CD14-positive monocyte (primary cell): ENCODE data around the gene TAS2R46. TPM values are rescaled to one million over a fixed set of nuclear protein-coding genes. Genes with fewer than 3 reads are reported as not detected.

ENCODE experiments used
- DNase-seq, 3 donors: peaks; one replicate each; pipeline ENCODE4 v3.0.0-alpha.2; 2011 to 2022
- H2AFZ ChIP-seq: 2 replicates; pipeline ENCODE4 v1.6.0; 2012; ENCODE audit warnings: mild to moderate bottlenecking, low read depth, low read length, inconsistent platforms; ENCODE audit not compliant: insufficient read depth, poor library complexity, severe bottlenecking
- H3K27ac ChIP-seq, 2 donors: 1 replicate in 1 of 2; 2 replicates in 1 of 2; pipeline ENCODE4 v1.5.1; 2012 to 2013; ENCODE audit warnings: low read length in 2 of 2, control low read depth in 1 of 2, inconsistent platforms in 1 of 2, low read depth in 1 of 2, mild to moderate bottlenecking in 1 of 2
- H3K27me3 ChIP-seq, 2 donors: one replicate each; pipeline versions ENCODE4 v1.6.0 to v1.6.1; 2011 to 2013; ENCODE audit warnings: low read length in 2 of 2; ENCODE audit not compliant: control insufficient read depth in 2 of 2, insufficient read depth in 2 of 2
- H3K36me3 ChIP-seq, 2 donors: replicated peaks in 1 of 2; 1 replicate in 1 of 2; 2 replicates in 1 of 2; pipeline versions ENCODE4 v1.5.1 to v1.6.1; 2012 to 2013; ENCODE audit warnings: low read length in 2 of 2, control low read depth in 1 of 2, inconsistent platforms in 1 of 2, mild to moderate bottlenecking in 1 of 2; ENCODE audit not compliant: insufficient read depth in 2 of 2, control insufficient read depth in 1 of 2
- H3K4me1 ChIP-seq, 2 donors: 1 replicate in 1 of 2; 2 replicates in 1 of 2; pipeline versions ENCODE4 v1.5.1 to v1.6.1; 2012 to 2013; ENCODE audit warnings: low read length in 2 of 2, control low read depth in 1 of 2, inconsistent platforms in 1 of 2, mild to moderate bottlenecking in 1 of 2, moderate library complexity in 1 of 2; ENCODE audit not compliant: insufficient read depth in 2 of 2, control insufficient read depth in 1 of 2
- H3K4me2 ChIP-seq: replicated peaks from 2 replicates; pipeline ENCODE3; 2012; ENCODE audit warnings: low read length, moderate library complexity, mild to moderate bottlenecking; ENCODE audit not compliant: poor library complexity, severe bottlenecking; ENCODE audit errors: extremely low read depth
- H3K4me3 ChIP-seq, 3 experiments: fragments of 200-600 bp in 1 of 3; sonication (generic) in 1 of 3; replicated peaks in 1 of 3; 1 replicate in 2 of 3; 2 replicates in 1 of 3; pipeline ENCODE4 v1.5.1; 2011 to 2013; ENCODE audit warnings: low read length in 3 of 3, mild to moderate bottlenecking in 3 of 3, control low read depth in 2 of 3, low read depth in 2 of 3, inconsistent platforms in 1 of 3, moderate library complexity in 1 of 3
- H3K79me2 ChIP-seq: 2 replicates; pipeline ENCODE4 v1.6.0; 2012; ENCODE audit warnings: mild to moderate bottlenecking, control low read depth, inconsistent platforms, low read length, moderate library complexity; ENCODE audit not compliant: insufficient read depth
- H3K9ac ChIP-seq: 2 replicates; pipeline ENCODE4 v1.6.0; 2017; ENCODE audit warnings: low read length, mild to moderate bottlenecking; ENCODE audit not compliant: insufficient read depth, poor library complexity, severe bottlenecking
- H3K9me3 ChIP-seq, 2 donors: replicated peaks in 1 of 2; 1 replicate in 1 of 2; 2 replicates in 1 of 2; pipeline versions ENCODE4 v1.5.1 to v1.6.1; 2012 to 2013; ENCODE audit warnings: low read length in 2 of 2, control low read depth in 1 of 2; ENCODE audit not compliant: control insufficient read depth in 1 of 2, insufficient read depth in 1 of 2
- H4K20me1 ChIP-seq: 2 replicates; pipeline ENCODE4 v1.6.0; 2012; ENCODE audit warnings: mild to moderate bottlenecking, low read length, control low read depth, moderate library complexity; ENCODE audit not compliant: insufficient read depth
- H3K27ac Mint-ChIP-seq, 7 donors: one replicate each; pipeline ENCODE4 v1.8.0; 2020; ENCODE audit warnings: mild to moderate bottlenecking in 7 of 7, mixed read lengths in 7 of 7, moderate library complexity in 6 of 7, inconsistent platforms in 2 of 7
- H3K27me3 Mint-ChIP-seq, 3 donors: one replicate each; pipeline ENCODE4 v1.8.0; 2021 to 2022; ENCODE audit warnings: low read depth in 3 of 3, mild to moderate bottlenecking in 3 of 3, mixed read lengths in 3 of 3, moderate library complexity in 3 of 3, inconsistent platforms in 1 of 3
- H3K36me3 Mint-ChIP-seq, 2 donors: one replicate each; pipeline ENCODE4 v1.8.0; 2020; ENCODE audit warnings: mixed read lengths in 2 of 2, inconsistent platforms in 1 of 2, mild to moderate bottlenecking in 1 of 2
- H3K4me1 Mint-ChIP-seq: one replicate; pipeline ENCODE4 v1.8.0; 2020; ENCODE audit warnings: mild to moderate bottlenecking, mixed read lengths
- H3K4me3 Mint-ChIP-seq, 2 donors: one replicate each; pipeline ENCODE4 v1.8.0; 2020; ENCODE audit warnings: mild to moderate bottlenecking in 2 of 2, mixed read lengths in 2 of 2, moderate library complexity in 1 of 2
- H3K9me3 Mint-ChIP-seq, 7 donors: one replicate each; pipeline ENCODE4 v1.8.0; 2020 to 2022; ENCODE audit warnings: mixed read lengths in 7 of 7, mild to moderate bottlenecking in 6 of 7, moderate library complexity in 6 of 7, inconsistent platforms in 2 of 7
- CTCF ChIP-seq: fragments of 200-600 bp; IDR thresholded peaks from one replicate; pipeline ENCODE4 v1.8.0; 2022; ENCODE audit warnings: antibody characterized with exemption, mild to moderate bottlenecking
- WGBS: methylation state at CpG from one replicate; pipeline ENCODE4 v1.1.5; 2013; ENCODE audit warnings: missing lambda C conversion rate; ENCODE audit not compliant: insufficient coverage; 5-methylcytosine and 5-hydroxymethylcytosine counted together
- intact Hi-C, 2 donors: fragments of 100-400 bp; cut with micrococcal nuclease; formaldehyde crosslinking; loops; one replicate each; pipeline versions ENCODE4 v1.15.0 to v1.15.1; 2023
- polyA plus RNA-seq, 3 donors: library from polyadenylated mRNA; depleted of rRNA in 1 of 3; unstranded in 2 of 3; stranded (reverse) in 1 of 3; fragments of 300-500 nt in 2 of 3; fragments of >200 nt in 1 of 3; fragmentation: Illumina TruSeq in 2 of 3; gene quantifications; 1 replicate in 2 of 3; 2 replicates in 1 of 3; pipeline ENCODE4 v1.2.3, GENCODE V29; 2012 to 2021

The TAS2R46 gene
- polyA plus RNA-seq, 3 donors = 0.36 TPM; not detected in 2

GRCh38 chr12:11092128-11092527, 30.0 kb upstream of the TAS2R46 start, which contains the start of gene TAS2R43:
TSS of gene TAS2R43 (minus strand) at chr12:11092313. CDS start at chr12:11092229, 84 bp downstream.
- intact Hi-C loops = no loop called here
- no peaks in the 10 kb centered on the region for H4K20me1 ChIP-seq
- Mint-ChIP-seq H3K36me3 (no peaks in the 10 kb centered on the region), H3K27ac (no peak within 1 kb of the TSS), H3K27me3 (no peaks in the 10 kb centered on the region), H3K4me3 (no peak within 1 kb of the TSS), H3K9me3 (peaks cover 0 to 19% (median 2%) of the 10 kb centered on the region in 7 donors), H3K4me1 (no peaks in the 10 kb centered on the region)
- H3K4me1 ChIP-seq = no peaks in the 10 kb centered on the region
- no peak within 1 kb of the TSS for H3K27ac ChIP-seq
- H3K9ac ChIP-seq = no peak within 1 kb of the TSS
- H3K79me2 ChIP-seq = no peaks in the 10 kb centered on the region
- H3K4me3 ChIP-seq = no peak within 1 kb of the TSS
- no peak within 1 kb of the TSS for H3K4me2 ChIP-seq
- no peaks in the 10 kb centered on the region for H3K27me3 ChIP-seq
- H2AFZ ChIP-seq = no peak within 1 kb of the TSS
- H3K9me3 ChIP-seq = no peaks in the 10 kb centered on the region
- WGBS = no CpG with 5 or more reads among the region's 6 CpGs
- no peak for TF ChIP-seq CTCF
- H3K36me3 ChIP-seq = no peaks in the 10 kb centered on the region
- no peak for DNase-seq

GRCh38 chr12:11089246-11089645, 27.2 kb upstream of the TAS2R46 start:
- H4K20me1 ChIP-seq = no peaks in the 10 kb centered on the region
- H3K4me2 ChIP-seq = no peak overlapping the region
- H3K79me2 ChIP-seq = no peaks in the 10 kb centered on the region
- no peak overlapping the region for H3K4me3 ChIP-seq
- H3K36me3 Mint-ChIP-seq = peaks cover 0 to 2% of the 10 kb centered on the region in 2 donors
- no peak for DNase-seq
- H3K4me1 ChIP-seq = no peaks in the 10 kb centered on the region
- no peaks in the 10 kb centered on the region for H3K27me3 Mint-ChIP-seq
- no peaks in the 10 kb centered on the region for H3K36me3 ChIP-seq
- intact Hi-C loops = no loop called here
- no peaks in the 10 kb centered on the region for H3K4me1 Mint-ChIP-seq
- H3K27me3 ChIP-seq = no peaks in the 10 kb centered on the region
- no peak overlapping the region for H3K27ac ChIP-seq
- H3K9me3 ChIP-seq = peaks cover 0 to under 1% of the 10 kb centered on the region in 2 donors
- no peak for TF ChIP-seq CTCF
- no peak overlapping the region for H3K27ac Mint-ChIP-seq
- H2AFZ ChIP-seq = no peak overlapping the region
- H3K4me3 Mint-ChIP-seq = no peak overlapping the region
- H3K9me3 Mint-ChIP-seq = peaks cover 0 to 24% (median 2%) of the 10 kb centered on the region in 7 donors
- H3K9ac ChIP-seq = no peak overlapping the region
- no CpG with 5 or more reads among the region's 5 CpGs for WGBS
